OCI-LY1 (cell line): ENCODE measurements around the gene STK32C.

Source experiments
- H2AFZ ChIP-seq: fragments of 200-600 bp; sonication (generic), shearing (Covaris generic); 2 replicates; pipeline ENCODE4 v1.6.0; 2014; ENCODE audit warnings: antibody characterized with exemption, mild to moderate bottlenecking, low read length
- H3F3A ChIP-seq: fragments of 200-600 bp; sonication (generic), shearing (Covaris generic); 2 replicates; pipeline ENCODE4 v1.6.0; 2014; ENCODE audit warnings: mild to moderate bottlenecking, antibody characterized with exemption, low read length, moderate library complexity; ENCODE audit not compliant: insufficient read depth
- H3K27ac ChIP-seq: fragments of 200-600 bp; sonication (generic); 2 replicates; pipeline ENCODE4 v1.5.1; 2014; ENCODE audit warnings: low read length, mixed run types, mild to moderate bottlenecking, low read depth; ENCODE audit not compliant: poor library complexity, severe bottlenecking
- H3K27me3 ChIP-seq: fragments of 200-600 bp; sonication (generic); 2 replicates; pipeline ENCODE4 v1.6.0; 2014; ENCODE audit warnings: antibody characterized with exemption, mild to moderate bottlenecking, low read length, moderate library complexity; ENCODE audit not compliant: insufficient read depth
- H3K36me3 ChIP-seq: fragments of 200-600 bp; sonication (generic); 2 replicates; pipeline ENCODE4 v1.6.1; 2014; ENCODE audit warnings: mild to moderate bottlenecking, antibody characterized with exemption, low read length, moderate library complexity, mixed read lengths; ENCODE audit not compliant: insufficient read depth
- H3K4me1 ChIP-seq: fragments of 200-600 bp; sonication (generic); 2 replicates; pipeline ENCODE4 v1.5.1; 2014; ENCODE audit warnings: mild to moderate bottlenecking, low read length, moderate library complexity; ENCODE audit not compliant: insufficient read depth, severe bottlenecking
- H3K4me2 ChIP-seq: fragments of 200-600 bp; sonication (generic), shearing (Covaris generic); 2 replicates; pipeline ENCODE4 v1.6.1; 2014; ENCODE audit warnings: low read length
- H3K4me3 ChIP-seq: fragments of 200-600 bp; sonication (generic); 2 replicates; pipeline ENCODE4 v1.5.1; 2014; ENCODE audit warnings: low read length, low read depth, mild to moderate bottlenecking, mixed read lengths; ENCODE audit not compliant: poor library complexity, severe bottlenecking
- H3K79me2 ChIP-seq: fragments of 200-600 bp; shearing (Covaris generic); 2 replicates; pipeline ENCODE4 v1.6.1; 2016; ENCODE audit warnings: mixed run types, low read length, mixed read lengths; ENCODE audit not compliant: insufficient read depth
- H3K9ac ChIP-seq: fragments of 200-600 bp; sonication (generic), shearing (Covaris generic); 2 replicates; pipeline ENCODE4 v1.6.1; 2014; ENCODE audit warnings: mild to moderate bottlenecking, low read length, mixed read lengths
- H3K9me2 ChIP-seq: fragments of 200-600 bp; sonication (generic), shearing (Covaris generic); 2 replicates; pipeline ENCODE4 v1.6.1; 2014; ENCODE audit warnings: low read depth, mild to moderate bottlenecking, low read length, mixed read lengths
- H3K9me3 ChIP-seq: fragments of 200-600 bp; shearing (Covaris generic); 2 replicates; pipeline ENCODE4 v1.6.1; 2014; ENCODE audit warnings: low read length, mixed read lengths
- H4K20me1 ChIP-seq: fragments of 200-600 bp; sonication (generic), shearing (Covaris generic); 2 replicates; pipeline ENCODE4 v1.6.0; 2016; ENCODE audit warnings: mild to moderate bottlenecking, low read length; ENCODE audit not compliant: insufficient read depth
- EZH2 ChIP-seq: fragments of 200-600 bp; sonication (generic), shearing (Covaris generic); IDR thresholded peaks from 2 replicates; pipeline ENCODE4 v1.8.0; 2017; ENCODE audit warnings: borderline replicate concordance, mixed run types, mild to moderate bottlenecking, antibody characterized with exemption, low read length, moderate library complexity, mixed read lengths
- TF ChIP-seq, protein P1 (sequence below): fragments of 200-600 bp; sonication (generic), shearing (Covaris generic); IDR thresholded peaks from 2 replicates; pipeline ENCODE4 v1.5.1; 2017; ENCODE audit warnings: mild to moderate bottlenecking, antibody characterized with exemption, low read length, moderate library complexity, mixed read lengths

The STK32C gene

DNA sequence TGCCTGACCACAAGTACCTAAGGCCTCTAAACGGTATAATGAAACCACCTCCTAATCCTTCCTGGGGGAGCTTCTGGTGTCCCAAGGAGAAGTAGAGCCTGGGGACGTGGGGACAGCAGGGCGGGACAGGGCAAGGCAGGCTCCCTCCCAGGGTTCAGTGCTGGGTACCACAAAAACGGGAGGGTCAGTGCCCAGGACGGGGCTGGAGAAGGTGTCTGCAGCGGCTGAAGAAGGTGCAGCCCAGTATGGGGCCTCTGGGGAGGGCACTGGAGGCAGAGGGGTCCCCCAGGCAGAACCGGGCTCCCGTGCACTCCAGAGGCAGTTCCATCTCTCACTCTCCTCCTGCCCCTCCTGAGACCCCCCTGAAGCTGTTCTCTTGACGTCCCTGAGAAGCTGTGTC is 74.8 kb downstream of the STK32C start:
- Histone ChIP-seq H3K9me2 (no peaks in the 10 kb centered on the region), H3K79me2 (no peaks in the 10 kb centered on the region), H3K36me3 (no peaks in the 10 kb centered on the region), H3K4me2 (no peak overlapping the region), H3K9ac (no peak overlapping the region), H3F3A (no peaks in the 10 kb centered on the region), H3K27me3 (no peaks in the 10 kb centered on the region; the same call in 1 of the 2 replicates), H3K27ac (no peak overlapping the region), H3K4me1 (peaks cover 19% of the 10 kb centered on the region), H2AFZ (no peak overlapping the region), H4K20me1 (no peaks in the 10 kb centered on the region), H3K4me3 (no peak overlapping the region), H3K9me3 (no peaks in the 10 kb centered on the region)
- TF ChIP-seq, protein P1, sequence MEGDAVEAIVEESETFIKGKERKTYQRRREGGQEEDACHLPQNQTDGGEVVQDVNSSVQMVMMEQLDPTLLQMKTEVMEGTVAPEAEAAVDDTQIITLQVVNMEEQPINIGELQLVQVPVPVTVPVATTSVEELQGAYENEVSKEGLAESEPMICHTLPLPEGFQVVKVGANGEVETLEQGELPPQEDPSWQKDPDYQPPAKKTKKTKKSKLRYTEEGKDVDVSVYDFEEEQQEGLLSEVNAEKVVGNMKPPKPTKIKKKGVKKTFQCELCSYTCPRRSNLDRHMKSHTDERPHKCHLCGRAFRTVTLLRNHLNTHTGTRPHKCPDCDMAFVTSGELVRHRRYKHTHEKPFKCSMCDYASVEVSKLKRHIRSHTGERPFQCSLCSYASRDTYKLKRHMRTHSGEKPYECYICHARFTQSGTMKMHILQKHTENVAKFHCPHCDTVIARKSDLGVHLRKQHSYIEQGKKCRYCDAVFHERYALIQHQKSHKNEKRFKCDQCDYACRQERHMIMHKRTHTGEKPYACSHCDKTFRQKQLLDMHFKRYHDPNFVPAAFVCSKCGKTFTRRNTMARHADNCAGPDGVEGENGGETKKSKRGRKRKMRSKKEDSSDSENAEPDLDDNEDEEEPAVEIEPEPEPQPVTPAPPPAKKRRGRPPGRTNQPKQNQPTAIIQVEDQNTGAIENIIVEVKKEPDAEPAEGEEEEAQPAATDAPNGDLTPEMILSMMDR: no peak
- no peak for TF ChIP-seq EZH2

DNA sequence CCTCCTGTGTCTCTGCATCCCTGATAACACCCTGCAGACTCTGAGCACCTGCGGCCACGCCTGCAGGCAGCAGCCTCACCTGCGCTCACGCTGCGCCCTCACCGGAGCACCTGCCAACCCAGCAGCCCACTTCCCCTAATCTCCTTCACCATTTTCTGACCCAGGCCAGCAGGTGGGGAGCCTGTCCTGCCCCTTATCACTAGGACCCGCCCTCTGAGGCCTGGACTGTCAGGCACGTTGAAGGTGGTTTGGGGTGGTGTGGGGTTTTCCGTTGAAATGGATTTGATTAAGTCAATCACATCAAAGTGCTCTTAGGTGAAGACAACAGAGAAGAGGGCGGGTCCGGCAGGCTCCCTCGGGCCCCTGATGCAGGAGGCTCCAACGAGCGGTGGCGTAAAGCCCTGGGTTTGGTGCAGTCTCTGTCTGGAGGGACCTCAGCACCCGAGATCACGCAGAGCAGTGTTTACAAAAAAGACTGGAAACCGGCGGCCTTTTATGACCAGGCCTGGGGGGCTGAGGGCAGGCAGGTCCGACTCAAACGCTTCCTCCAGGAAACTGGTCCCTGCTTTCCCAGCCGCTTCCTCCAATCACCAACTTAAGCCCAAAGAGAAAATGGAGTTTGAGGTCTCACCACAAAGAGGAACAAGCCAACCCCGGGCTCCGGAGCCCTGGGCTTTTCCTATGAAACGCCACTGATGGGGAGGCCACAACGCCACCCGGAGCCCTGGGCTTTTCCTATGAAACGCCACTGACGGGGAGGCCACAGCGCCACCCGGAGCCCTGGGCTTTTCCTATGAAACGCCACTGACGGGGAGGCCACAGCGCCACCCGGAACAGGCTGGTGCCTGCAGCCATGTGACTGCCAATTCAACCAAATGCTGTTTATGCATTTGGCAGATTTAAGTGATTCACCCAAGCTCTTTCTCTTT is 75.5 kb downstream of the STK32C start:
- H3K9me2 ChIP-seq: no peaks in the 10 kb centered on the region
- no peaks in the 10 kb centered on the region for H3K9me3 ChIP-seq
- H3F3A ChIP-seq: no peaks in the 10 kb centered on the region
- H3K4me2 ChIP-seq: peak overlapping the region; percentile 6; the same call in 1 of the 2 replicates
- no peak overlapping the region for H2AFZ ChIP-seq
- H4K20me1 ChIP-seq: no peaks in the 10 kb centered on the region
- H3K27me3 ChIP-seq: no peaks in the 10 kb centered on the region
- TF ChIP-seq, protein P1: peak; percentile 39
- TF ChIP-seq EZH2: no peak
- no peak overlapping the region for H3K4me3 ChIP-seq
- peaks cover 19% of the 10 kb centered on the region for H3K4me1 ChIP-seq
- H3K9ac ChIP-seq: no peak overlapping the region
- H3K79me2 ChIP-seq: no peaks in the 10 kb centered on the region
- H3K36me3 ChIP-seq: no peaks in the 10 kb centered on the region
- no peak overlapping the region for H3K27ac ChIP-seq

DNA sequence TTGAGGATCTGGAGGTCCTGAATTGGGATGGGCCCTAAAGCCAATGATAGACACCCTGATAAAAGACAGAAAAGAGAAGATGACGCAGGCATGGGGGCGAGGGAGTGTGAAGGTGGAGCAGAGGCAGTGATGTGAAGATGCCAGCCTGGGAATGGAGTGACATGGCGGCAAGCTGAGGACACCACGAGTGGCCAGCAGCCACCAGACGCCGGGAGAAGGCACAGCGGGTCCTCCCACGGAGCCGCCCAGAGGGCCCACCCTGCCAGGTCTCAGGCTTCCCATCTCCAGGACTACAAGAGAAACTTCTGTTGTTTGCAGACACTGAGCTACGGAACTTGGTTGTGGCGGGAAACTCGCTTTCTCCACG is 76.1 kb downstream of the STK32C start:
- Histone ChIP-seq H3K27ac (no peak overlapping the region), H3K9me3 (no peaks in the 10 kb centered on the region), H4K20me1 (no peaks in the 10 kb centered on the region), H3K36me3 (no peaks in the 10 kb centered on the region), H3K9ac (no peak overlapping the region), H3K4me2 (no peak overlapping the region), H2AFZ (no peak overlapping the region), H3K79me2 (no peaks in the 10 kb centered on the region), H3K4me1 (peaks cover 19% of the 10 kb centered on the region), H3K27me3 (no peaks in the 10 kb centered on the region), H3K4me3 (no peak overlapping the region), H3F3A (no peaks in the 10 kb centered on the region), H3K9me2 (no peaks in the 10 kb centered on the region)
- TF ChIP-seq EZH2: no peak
- TF ChIP-seq, protein P1: no peak
